ENCODE measurements around the gene NCBP1. TPM values are rescaled to one million over a fixed set of nuclear protein-coding genes. Genes with fewer than 3 reads are reported as not detected.

Gene NCBP1
- total and polyA plus RNA-seq, 2 donors (not counting 1 experiment from before 2014, with no cell fraction given), result 27.1 to 42.9 TPM

- TF ChIP-seq CTCF (conservative IDR thresholded peaks at IDR 0.05 in 1 of 2, IDR thresholded peaks at IDR 0.05 in 1 of 2; ENCODE audit: low read depth in 1 of 2, low read length in 2 of 2), result no peak
- no peak for TF ChIP-seq EZH2 (IDR thresholded peaks at IDR 0.05; ENCODE audit: low read length, missing control alignments)
- Histone ChIP-seq H3K9ac (ENCODE audit: insufficient read depth, low read length) (no peak overlapping the region), H3K4me3 (replicated peaks in 1 of 4; ENCODE audit: control extremely low read depth in 1 of 4, insufficient read depth in 1 of 4, low read depth in 3 of 4, low read length in 4 of 4) (no peak overlapping the region), H3K27ac (ENCODE audit: insufficient read depth, low read length) (no peak overlapping the region), H3K36me3 (ENCODE audit: control insufficient read depth, insufficient read depth, low read length) (no peaks in the 10 kb centered on the region), H2AFZ (ENCODE audit: low read length) (no peak overlapping the region), H3K79me2 (ENCODE audit: control insufficient read depth, insufficient read depth, low read length) (peaks cover 46% of the 10 kb centered on the region), H4K20me1 (ENCODE audit: control insufficient read depth, extremely low read depth, insufficient read depth, low read length) (no peaks in the 10 kb centered on the region), H3K4me2 (ENCODE audit: extremely low read depth, insufficient read depth, low read length) (no peak overlapping the region), H3K9me3 (ENCODE audit: control insufficient read depth, insufficient read depth, low read depth, low read length) (no peaks in the 10 kb centered on the region), H3K4me1 (ENCODE audit: control insufficient read depth, extremely low read depth, insufficient read depth, low read length) (peaks cover 11% of the 10 kb centered on the region), H3K27me3 (ENCODE audit: control insufficient read depth, insufficient read depth, low read length) (no peaks in the 10 kb centered on the region)
- DNase-seq (ENCODE audit: low read depth in 2 of 2), result no peak
Measured at GRCh38 chr9:97630591-97630990, 3.0 kb upstream of the NCBP1 start.

- peak overlapping the region; percentile 96 for H3K4me2 ChIP-seq (ENCODE audit: extremely low read depth, insufficient read depth, low read length)
- H4K20me1 ChIP-seq (ENCODE audit: control insufficient read depth, extremely low read depth, insufficient read depth, low read length), result no peaks in the 10 kb centered on the region
- TF ChIP-seq EZH2 (IDR thresholded peaks at IDR 0.05; ENCODE audit: low read length, missing control alignments) (no peak), CTCF (conservative IDR thresholded peaks at IDR 0.05 in 1 of 2, IDR thresholded peaks at IDR 0.05 in 1 of 2; ENCODE audit: low read depth in 1 of 2, low read length in 2 of 2) (no peak)
- peak; percentile 82 to 90 for DNase-seq (ENCODE audit: low read depth in 2 of 2)
- peaks cover 62% of the 10 kb centered on the region for H3K79me2 ChIP-seq (ENCODE audit: control insufficient read depth, insufficient read depth, low read length)
- peak overlapping the region; percentile 84 to 98 (median 94) for H3K4me3 ChIP-seq (replicated peaks in 1 of 4; ENCODE audit: control extremely low read depth in 1 of 4, insufficient read depth in 1 of 4, low read depth in 3 of 4, low read length in 4 of 4)
- peaks cover 12% of the 10 kb centered on the region for H3K4me1 ChIP-seq (ENCODE audit: control insufficient read depth, extremely low read depth, insufficient read depth, low read length)
- no peaks in the 10 kb centered on the region for H3K36me3 ChIP-seq (ENCODE audit: control insufficient read depth, insufficient read depth, low read length)
- no peaks in the 10 kb centered on the region for H3K27me3 ChIP-seq (ENCODE audit: control insufficient read depth, insufficient read depth, low read length)
- peak overlapping the region; percentile 94 for H3K9ac ChIP-seq (ENCODE audit: insufficient read depth, low read length)
- peak overlapping the region; percentile 74 for H2AFZ ChIP-seq (ENCODE audit: low read length)
- H3K9me3 ChIP-seq (ENCODE audit: control insufficient read depth, insufficient read depth, low read depth, low read length), result no peaks in the 10 kb centered on the region
- H3K27ac ChIP-seq (ENCODE audit: insufficient read depth, low read length), result peak overlapping the region; percentile 99
Measured at GRCh38 chr9:97632248-97632984, 1.2 kb upstream of the NCBP1 start.

- H3K4me3 ChIP-seq (replicated peaks in 1 of 4; ENCODE audit: control extremely low read depth in 1 of 4, insufficient read depth in 1 of 4, low read depth in 3 of 4, low read length in 4 of 4), result peak overlapping the region; percentile 84 to 98 (median 96)
- peak overlapping the region; percentile 63 for H2AFZ ChIP-seq (ENCODE audit: low read length)
- TF ChIP-seq EZH2 (IDR thresholded peaks at IDR 0.05; ENCODE audit: low read length, missing control alignments), result no peak
- no peak for TF ChIP-seq CTCF (conservative IDR thresholded peaks at IDR 0.05 in 1 of 2, IDR thresholded peaks at IDR 0.05 in 1 of 2; ENCODE audit: low read depth in 1 of 2, low read length in 2 of 2)
- no peak for DNase-seq (ENCODE audit: low read depth in 2 of 2)
- peaks cover 74% of the 10 kb centered on the region for H3K79me2 ChIP-seq (ENCODE audit: control insufficient read depth, insufficient read depth, low read length)
- H3K9ac ChIP-seq (ENCODE audit: insufficient read depth, low read length), result peak overlapping the region; percentile 94
- no peaks in the 10 kb centered on the region for H4K20me1 ChIP-seq (ENCODE audit: control insufficient read depth, extremely low read depth, insufficient read depth, low read length)
- H3K27me3 ChIP-seq (ENCODE audit: control insufficient read depth, insufficient read depth, low read length), result no peaks in the 10 kb centered on the region
- H3K4me2 ChIP-seq (ENCODE audit: extremely low read depth, insufficient read depth, low read length), result peak overlapping the region; percentile 89
- H3K4me1 ChIP-seq (ENCODE audit: control insufficient read depth, extremely low read depth, insufficient read depth, low read length), result peaks cover 12% of the 10 kb centered on the region
- H3K36me3 ChIP-seq (ENCODE audit: control insufficient read depth, insufficient read depth, low read length), result no peaks in the 10 kb centered on the region
- H3K9me3 ChIP-seq (ENCODE audit: control insufficient read depth, insufficient read depth, low read depth, low read length), result no peaks in the 10 kb centered on the region
- H3K27ac ChIP-seq (ENCODE audit: insufficient read depth, low read length), result peak overlapping the region; percentile 99
Measured at GRCh38 chr9:97633859-97634490, 354 bp downstream of the NCBP1 start.
